ENCODE data around the gene PLSCR3. TPM values are rescaled to one million over a fixed set of nuclear protein-coding genes. Genes with fewer than 3 reads are reported as not detected.

PLSCR3 gene
- total RNA-seq, 2 experiments from 2014 or later, result 78.2 to 87.0 TPM

- Mint-ChIP-seq H3K4me3 (no peak within 1 kb of the TSS), H3K36me3 (no peaks in the 10 kb centered on the region), H3K4me1 (ENCODE audit: low read depth) (no peaks in the 10 kb centered on the region), H3K27ac (no peak within 1 kb of the TSS), H3K9me3 (no peaks in the 10 kb centered on the region), H3K27me3 (peaks cover 2% of the 10 kb centered on the region)
- ChIA-PET CTCF (interaction anchor here (1.5 kb wide), 2 partner anchors 12 to 69 kb away, joined by 4 read pairs; no protein-coding TSS in a partner anchor), POLR2A (no interaction called here)
- intact Hi-C loops (cut with micrococcal nuclease), result no loop called here
- DNase-seq, result no peak
Observed at GRCh38 chr17:7425316-7425715, 31.0 kb upstream of the PLSCR3 start, which contains the start of gene SPEM2. TSS of gene SPEM2 (plus strand) at chr17:7425616. CDS start at chr17:7425689, 73 bp downstream.

GRCh38 chr17:7423679-7424078, 29.4 kb upstream of the PLSCR3 start:
- CTCF ChIA-PET, result no interaction called here
- Mint-ChIP-seq H3K4me1 (ENCODE audit: low read depth) (no peaks in the 10 kb centered on the region), H3K27ac (no peak overlapping the region), H3K9me3 (no peaks in the 10 kb centered on the region), H3K4me3 (no peak overlapping the region), H3K36me3 (no peaks in the 10 kb centered on the region), H3K27me3 (peaks cover 2% of the 10 kb centered on the region)
- POLR2A ChIA-PET, result no interaction called here
- intact Hi-C loops (cut with micrococcal nuclease), result no loop called here
- no peak for DNase-seq

- intact Hi-C loops (cut with micrococcal nuclease), result no loop called here
- POLR2A ChIA-PET, result no interaction called here
- Mint-ChIP-seq H3K27ac (no peak overlapping the region), H3K4me3 (no peak overlapping the region), H3K36me3 (no peaks in the 10 kb centered on the region), H3K27me3 (peaks cover 2% of the 10 kb centered on the region), H3K9me3 (no peaks in the 10 kb centered on the region), H3K4me1 (ENCODE audit: low read depth) (no peaks in the 10 kb centered on the region)
- DNase-seq, result no peak
- CTCF ChIA-PET, result interaction anchor here (1.3 kb wide), 1 partner anchor 65 kb away, joined by 4 read pairs; no protein-coding TSS in a partner anchor
Observed at GRCh38 chr17:7421186-7421585, 26.9 kb upstream of the PLSCR3 start.

- H3K36me3 Mint-ChIP-seq, result no peaks in the 10 kb centered on the region
- H3K27ac Mint-ChIP-seq, result no peak within 1 kb of the TSS
- DNase-seq, result no peak
- ChIA-PET POLR2A (no interaction called here), CTCF (interaction anchor here (1.3 kb wide), 1 partner anchor 64 kb away, joined by 4 read pairs; no protein-coding TSS in a partner anchor)
- no peaks in the 10 kb centered on the region for H3K27me3 Mint-ChIP-seq
- no peaks in the 10 kb centered on the region for H3K9me3 Mint-ChIP-seq
- intact Hi-C loops (cut with micrococcal nuclease), result no loop called here
- no peaks in the 10 kb centered on the region for H3K4me1 Mint-ChIP-seq (ENCODE audit: low read depth)
- no peak within 1 kb of the TSS for H3K4me3 Mint-ChIP-seq
Observed at GRCh38 chr17:7419819-7420610, 25.7 kb upstream of the PLSCR3 start, which contains the start of gene SPEM1. TSS of gene SPEM1 (plus strand) at chr17:7420324. CDS start at chr17:7420385, 61 bp downstream.

GRCh38 chr17:7418472-7419152, 24.3 kb upstream of the PLSCR3 start:
- intact Hi-C loops (cut with micrococcal nuclease), result no loop called here
- no peaks in the 10 kb centered on the region for H3K9me3 Mint-ChIP-seq

GRCh38 chr17:7417056-7417655, 22.8 kb upstream of the PLSCR3 start:
- no peak for DNase-seq
- intact Hi-C loops (cut with micrococcal nuclease), result no loop called here

More at GRCh38 chr17:7418472-7419152, 24.3 kb upstream of the PLSCR3 start:
- ChIA-PET POLR2A (no interaction called here), CTCF (no interaction called here)
- no peak for DNase-seq
- H3K4me3 Mint-ChIP-seq, result no peak overlapping the region
- H3K27me3 Mint-ChIP-seq, result no peaks in the 10 kb centered on the region
- no peaks in the 10 kb centered on the region for H3K36me3 Mint-ChIP-seq
- no peaks in the 10 kb centered on the region for H3K4me1 Mint-ChIP-seq (ENCODE audit: low read depth)
- H3K27ac Mint-ChIP-seq, result no peak overlapping the region

GRCh38 chr17:7416323-7416722, 22.0 kb upstream of the PLSCR3 start:
- intact Hi-C loops (cut with micrococcal nuclease), result no loop called here
- ChIA-PET CTCF (no interaction called here), POLR2A (no interaction called here)
- Mint-ChIP-seq H3K27ac (no peak overlapping the region), H3K4me1 (ENCODE audit: low read depth) (no peaks in the 10 kb centered on the region), H3K4me3 (no peak overlapping the region), H3K36me3 (no peaks in the 10 kb centered on the region), H3K9me3 (no peaks in the 10 kb centered on the region), H3K27me3 (no peaks in the 10 kb centered on the region)
- DNase-seq, result no peak

More at GRCh38 chr17:7417056-7417655, 22.8 kb upstream of the PLSCR3 start:
- Mint-ChIP-seq H3K27me3 (no peaks in the 10 kb centered on the region), H3K36me3 (no peaks in the 10 kb centered on the region), H3K9me3 (no peaks in the 10 kb centered on the region), H3K4me3 (no peak overlapping the region), H3K27ac (no peak overlapping the region), H3K4me1 (ENCODE audit: low read depth) (no peaks in the 10 kb centered on the region)
- POLR2A ChIA-PET, result no interaction called here
- CTCF ChIA-PET, result interaction anchor here (0.8 kb wide), 1 partner anchor 121 kb away, joined by 3 read pairs; no protein-coding TSS in a partner anchor

- intact Hi-C loops (cut with micrococcal nuclease), result no loop called here
- Mint-ChIP-seq H3K27ac (no peak overlapping the region), H3K27me3 (no peaks in the 10 kb centered on the region), H3K9me3 (no peaks in the 10 kb centered on the region), H3K36me3 (no peaks in the 10 kb centered on the region), H3K4me1 (ENCODE audit: low read depth) (no peaks in the 10 kb centered on the region), H3K4me3 (no peak overlapping the region)
- DNase-seq, result no peak
- CTCF ChIA-PET, result no interaction called here
- POLR2A ChIA-PET, result no interaction called here
Observed at GRCh38 chr17:7415784-7416183, 21.5 kb upstream of the PLSCR3 start.

- intact Hi-C loops (cut with micrococcal nuclease), result no loop called here
- ChIA-PET POLR2A (no interaction called here), CTCF (no interaction called here)
- no peaks in the 10 kb centered on the region for H3K9me3 Mint-ChIP-seq
- no peaks in the 10 kb centered on the region for H3K36me3 Mint-ChIP-seq
- H3K4me3 Mint-ChIP-seq, result no peak overlapping the region
- DNase-seq, result no peak
- no peak overlapping the region for H3K27ac Mint-ChIP-seq
- H3K27me3 Mint-ChIP-seq, result no peaks in the 10 kb centered on the region
- no peaks in the 10 kb centered on the region for H3K4me1 Mint-ChIP-seq (ENCODE audit: low read depth)
Observed at GRCh38 chr17:7414837-7415236, 20.5 kb upstream of the PLSCR3 start.

- no peak for DNase-seq
- Mint-ChIP-seq H3K4me1 (ENCODE audit: low read depth) (no peaks in the 10 kb centered on the region), H3K9me3 (no peaks in the 10 kb centered on the region), H3K27ac (no peak overlapping the region), H3K4me3 (no peak overlapping the region), H3K36me3 (no peaks in the 10 kb centered on the region), H3K27me3 (no peaks in the 10 kb centered on the region)
- intact Hi-C loops (cut with micrococcal nuclease), result no loop called here
- ChIA-PET POLR2A (interaction anchor here (0.6 kb wide), 1 partner anchor 104 kb away, joined by 4 read pairs; no protein-coding TSS in a partner anchor), CTCF (interaction anchor here (0.7 to 1.1 kb wide), 2 partner anchors 56 to 75 kb away, joined by 3 to 5 read pairs; no protein-coding TSS in a partner anchor)
Observed at GRCh38 chr17:7413346-7413985, 19.1 kb upstream of the PLSCR3 start.

GRCh38 chr17:7411427-7411750, 17.1 kb upstream of the PLSCR3 start:
- Mint-ChIP-seq H3K9me3 (no peaks in the 10 kb centered on the region), H3K27me3 (no peaks in the 10 kb centered on the region), H3K36me3 (no peaks in the 10 kb centered on the region), H3K4me1 (ENCODE audit: low read depth) (peaks cover 5% of the 10 kb centered on the region), H3K27ac (no peak overlapping the region), H3K4me3 (no peak overlapping the region)
- ChIA-PET POLR2A (no interaction called here), CTCF (no interaction called here)
- no peak for DNase-seq
- intact Hi-C loops (cut with micrococcal nuclease), result no loop called here
